Right atrium auricular region (tissue), 2 donors: Measurements from ENCODE around the gene CPED1. TPM values are rescaled to one million over a fixed set of nuclear protein-coding genes. Genes with fewer than 3 reads are reported as not detected.

Experiments
- DNase-seq: peaks from one replicate; pipeline ENCODE4 v3.0.0-alpha.2; 2019; ENCODE audit warnings: low spot score
- H3K27ac ChIP-seq, 2 donors: fragments of 200-600 bp; sonication (generic); 1 replicate in 1 of 2; 2 replicates in 1 of 2; pipeline ENCODE4 v1.5.1; 2016 to 2019
- H3K27me3 ChIP-seq, 2 donors: fragments of 200-600 bp; sonication (generic); one replicate each; pipeline versions ENCODE4 v1.5.1 to v1.6.0; 2017 to 2019
- H3K36me3 ChIP-seq: fragments of 200-600 bp; sonication (generic); one replicate; pipeline ENCODE4 v1.5.1; 2016
- H3K4me1 ChIP-seq, 2 donors: fragments of 200-600 bp; sonication (generic); one replicate each; pipeline versions ENCODE4 v1.5.1 to v1.6.0; 2017 to 2019
- H3K4me3 ChIP-seq, 2 donors: fragments of 200-600 bp; sonication (generic); 1 replicate in 1 of 2; 2 replicates in 1 of 2; pipeline ENCODE4 v1.5.1; 2017 to 2019; ENCODE audit warnings: mild to moderate bottlenecking in 1 of 2, moderate library complexity in 1 of 2
- H3K9me3 ChIP-seq, 2 donors: fragments of 200-600 bp; sonication (generic); one replicate each; pipeline ENCODE4 v1.5.1; 2019
- CTCF ChIP-seq, 2 donors: fragments of 200-600 bp; sonication (generic); IDR thresholded peaks; one replicate each; pipeline ENCODE4 v1.5.1; 2019; ENCODE audit warnings: antibody characterized with exemption in 2 of 2
- total RNA-seq, 2 donors: library from RNA; depleted of rRNA; stranded (reverse); fragments of >200 nt; gene quantifications; one replicate each; pipeline ENCODE4 v1.1.0, GENCODE V29; 2016

The CPED1 gene
- total RNA-seq, 2 donors from 2014 or later, result 13.8 to 19.0 TPM

DNA sequence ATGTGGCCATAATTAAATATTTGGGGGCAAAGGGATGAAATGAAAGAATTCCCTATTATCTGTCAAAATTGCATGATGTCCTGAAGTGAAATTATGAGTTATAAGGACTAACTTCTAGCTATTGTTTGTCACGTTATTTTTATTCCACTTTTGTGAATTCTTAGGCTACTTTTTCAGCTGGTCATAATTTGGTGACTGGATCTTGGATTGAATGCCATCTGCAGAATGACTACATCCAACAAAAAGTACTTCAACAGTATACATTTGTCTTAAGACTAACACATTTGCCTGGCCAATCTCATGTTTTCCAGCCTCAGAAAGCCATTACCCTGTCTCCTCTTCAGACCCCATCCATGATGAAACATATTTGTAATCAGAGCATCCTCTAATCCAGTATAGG is 292.1 kb downstream of the CPED1 start:
- DNase-seq, result no peak
- Histone ChIP-seq H3K27me3 (no peaks in the 10 kb centered on the region), H3K4me1 (no peaks in the 10 kb centered on the region), H3K36me3 (peaks cover 17% of the 10 kb centered on the region), H3K9me3 (no peaks in the 10 kb centered on the region), H3K27ac (no peak overlapping the region), H3K4me3 (no peak overlapping the region)
- TF ChIP-seq CTCF (IDR thresholded peaks at IDR 0.05), result no peak

DNA sequence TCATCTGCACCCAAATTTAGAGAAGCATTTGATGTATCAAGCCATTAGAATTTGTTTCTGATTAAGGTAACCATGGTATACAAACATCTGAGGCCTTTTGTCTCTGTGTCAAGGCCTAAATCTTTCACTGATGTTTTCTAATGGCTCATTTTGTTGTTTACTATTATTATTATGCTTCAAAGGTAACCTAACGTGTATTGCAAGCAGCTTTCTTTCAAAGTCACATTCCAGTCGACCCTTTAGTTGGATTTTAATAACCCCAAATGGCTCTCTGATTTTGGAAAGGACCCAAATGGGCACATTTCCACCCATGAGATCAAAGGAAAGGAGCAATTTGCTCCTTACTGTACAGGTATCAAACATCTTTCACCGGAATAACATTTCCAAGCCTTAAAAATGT is 293.6 kb downstream of the CPED1 start:
- H3K9me3 ChIP-seq, result no peaks in the 10 kb centered on the region
- DNase-seq, result no peak
- TF ChIP-seq CTCF (IDR thresholded peaks at IDR 0.05), result no peak
- H3K27ac ChIP-seq, result no peak overlapping the region
- peaks cover 17% of the 10 kb centered on the region for H3K36me3 ChIP-seq
- no peaks in the 10 kb centered on the region for H3K4me1 ChIP-seq
- H3K4me3 ChIP-seq, result no peak overlapping the region
- no peaks in the 10 kb centered on the region for H3K27me3 ChIP-seq

DNA sequence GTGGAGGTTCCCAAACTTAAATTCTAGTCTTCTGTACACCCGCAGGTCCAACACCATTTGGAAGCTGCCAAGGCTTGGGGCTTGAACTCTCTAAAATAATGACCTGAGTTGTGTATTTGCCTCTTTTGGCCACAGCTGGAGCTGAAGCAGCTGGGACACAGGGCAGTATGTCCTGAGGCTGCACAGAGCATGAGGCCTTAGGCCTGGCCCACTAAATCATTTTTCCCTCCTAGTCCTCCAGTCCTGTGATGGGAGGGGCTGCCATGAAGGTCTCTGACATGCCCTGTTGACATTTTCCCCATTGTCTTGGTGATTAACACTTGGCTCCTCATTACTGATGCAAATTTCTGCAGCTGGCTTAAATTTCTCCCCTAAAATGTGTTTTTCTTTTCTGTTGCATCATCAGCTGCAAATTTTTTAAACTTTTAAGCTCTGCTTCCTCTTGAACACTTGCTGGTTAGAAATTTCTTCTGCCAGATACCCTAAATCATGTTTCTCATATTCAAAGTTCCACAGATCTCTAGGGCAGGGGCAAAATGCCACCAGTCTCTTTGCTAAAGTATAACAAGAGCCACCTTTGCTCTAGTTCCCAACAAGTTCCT is 296.7 kb downstream of the CPED1 start:
- H3K27ac ChIP-seq, result no peak overlapping the region
- peaks cover 0 to 5% of the 10 kb centered on the region in 2 donors for H3K9me3 ChIP-seq
- no peak for TF ChIP-seq CTCF (IDR thresholded peaks at IDR 0.05)
- no peak overlapping the region for H3K4me3 ChIP-seq
- peaks cover 15% of the 10 kb centered on the region for H3K36me3 ChIP-seq
- no peaks in the 10 kb centered on the region for H3K27me3 ChIP-seq
- no peak for DNase-seq
- no peaks in the 10 kb centered on the region for H3K4me1 ChIP-seq

DNA sequence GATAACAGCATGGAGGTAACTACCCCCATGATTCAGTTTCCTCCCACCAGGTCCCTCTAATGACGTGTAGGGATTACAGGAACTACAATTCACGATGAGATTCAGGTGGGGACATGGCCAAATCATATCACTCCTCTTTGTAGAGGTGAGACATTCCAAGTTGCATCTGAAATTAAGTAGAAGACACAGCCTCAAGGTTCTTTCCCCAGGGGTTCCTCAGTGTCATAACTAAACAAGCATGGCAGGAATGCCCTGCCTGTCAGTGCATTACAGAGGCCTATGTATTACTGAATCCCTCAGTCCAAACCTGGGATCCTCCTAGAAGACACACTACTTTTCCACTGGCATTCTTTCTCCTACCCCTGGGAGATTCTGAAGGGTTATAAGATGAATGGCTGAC is 297.7 kb downstream of the CPED1 start:
- Histone ChIP-seq H3K4me3 (no peak overlapping the region), H3K4me1 (no peaks in the 10 kb centered on the region), H3K9me3 (peaks cover 0 to 5% of the 10 kb centered on the region in 2 donors), H3K27ac (no peak overlapping the region), H3K36me3 (peaks cover 6% of the 10 kb centered on the region), H3K27me3 (no peaks in the 10 kb centered on the region)
- DNase-seq, result no peak
- TF ChIP-seq CTCF (IDR thresholded peaks at IDR 0.05), result no peak

- Histone ChIP-seq H3K27me3 (no peaks in the 10 kb centered on the region), H3K27ac (no peak overlapping the region), H3K9me3 (peaks cover 0 to 5% of the 10 kb centered on the region in 2 donors), H3K4me1 (no peaks in the 10 kb centered on the region), H3K4me3 (no peak overlapping the region), H3K36me3 (peaks cover 6% of the 10 kb centered on the region)
- TF ChIP-seq CTCF (IDR thresholded peaks at IDR 0.05), result no peak
- DNase-seq, result no peak
Observed at GRCh38 chr7:121286742-121287734, 298.5 kb downstream of the CPED1 start.
